Small intestine (tissue), 16 donors: Measurements from ENCODE around the gene MC5R. TPM values are rescaled to one million over a fixed set of nuclear protein-coding genes. Genes with fewer than 3 reads are reported as not detected.
A peak's percentile ranks its signal among the peaks of the same experiment; 100 is the strongest.

ENCODE experiments used
- DNase-seq, 2 donors: peaks; one replicate each; pipeline versions ENCODE4 v3.0.0 to v3.0.0-alpha.2; 2013
- FAIRE-seq: peaks from 2 replicates; lab custom pipeline; 2012; peaks lifted over from hg19 to GRCh38; lab: Jason Lieb, UNC
- H3K27ac ChIP-seq, 3 donors: one replicate each; pipeline ENCODE4 v1.5.1; 2013; ENCODE audit warnings: low read length in 2 of 3, mild to moderate bottlenecking in 2 of 3, control low read depth in 1 of 3, inconsistent platforms in 1 of 3, low read depth in 1 of 3, moderate library complexity in 1 of 3
- H3K27me3 ChIP-seq, 3 donors: one replicate each; pipeline ENCODE4 v1.6.1; 2013; ENCODE audit warnings: low read length in 3 of 3, inconsistent platforms in 1 of 3; ENCODE audit not compliant: control insufficient read depth in 3 of 3, insufficient read depth in 3 of 3
- H3K36me3 ChIP-seq, 3 donors: one replicate each; pipeline ENCODE4 v1.6.1; 2013; ENCODE audit warnings: low read length in 3 of 3, inconsistent platforms in 1 of 3, low read depth in 1 of 3, mild to moderate bottlenecking in 1 of 3, moderate library complexity in 1 of 3; ENCODE audit not compliant: control insufficient read depth in 3 of 3, insufficient read depth in 2 of 3
- H3K4me1 ChIP-seq, 3 donors: one replicate each; pipeline ENCODE4 v1.6.1; 2013; ENCODE audit warnings: low read length in 2 of 3, inconsistent platforms in 1 of 3, low read depth in 1 of 3, mild to moderate bottlenecking in 1 of 3, moderate library complexity in 1 of 3; ENCODE audit not compliant: control insufficient read depth in 3 of 3, insufficient read depth in 2 of 3
- H3K4me3 ChIP-seq, 3 donors: one replicate each; pipeline ENCODE4 v1.5.1; 2013; ENCODE audit warnings: low read length in 3 of 3, control low read depth in 1 of 3, inconsistent platforms in 1 of 3, low read depth in 1 of 3, mild to moderate bottlenecking in 1 of 3, moderate library complexity in 1 of 3
- H3K9me3 ChIP-seq, 2 donors: one replicate each; pipeline ENCODE4 v1.6.1; 2013; ENCODE audit warnings: low read depth in 1 of 2, low read length in 1 of 2; ENCODE audit not compliant: control insufficient read depth in 2 of 2, insufficient read depth in 1 of 2
- WGBS, 3 donors: extraction: QIAGEN DNeasy Blood & Tissue Kit; methylation state at CpG; one replicate each; pipeline ENCODE4 v1.1.7; 2013; 5-methylcytosine and 5-hydroxymethylcytosine counted together
- long read RNA-seq, 10 donors: transcript quantifications; one replicate each; lab custom pipeline, GENCODE V29; 2026
- polyA plus RNA-seq, 4 donors: library from polyadenylated mRNA; stranded (reverse) in 3 of 4; unstranded in 1 of 4; fragments of 200-250 nt in 3 of 4; fragments of 120-200 nt in 1 of 4; gene quantifications; one replicate each; pipeline versions ENCODE4 v1.2.1 to v1.2.3, GENCODE V29; 2013
- donor health status: healthy with polysubstance abuse.
- donor health status: control.
- donor health status: control.
- donor health status: Bipolar disorder and iron deficiency.
- donor health status: healthy.

Gene MC5R
- 1 to 10 TPM in 1 of 4 donors, not detected in 3; 5.0 TPM for polyA plus RNA-seq
- long read RNA-seq, donor 1, result 0 reads
- long read RNA-seq, donor 2, result 0 reads
- long read RNA-seq, donor 3, partial matches to known transcripts, result 0 of 1 reads
- long read RNA-seq, donor 3, other reads (novel, unspliced or antisense), result 0 of 1 reads
- long read RNA-seq, donor 4, result 0 reads
- long read RNA-seq, donor 5, partial matches to known transcripts, result 0 of 1 reads
- long read RNA-seq, donor 5, other reads (novel, unspliced or antisense), result 0 of 1 reads
- long read RNA-seq, donor 6, result 0 reads
- long read RNA-seq, donor 7, result 0 reads
- long read RNA-seq, donor 8, result 0 reads
- long read RNA-seq, donor 9, result 0 reads
- long read RNA-seq, donor 10, result 0 reads

DNA sequence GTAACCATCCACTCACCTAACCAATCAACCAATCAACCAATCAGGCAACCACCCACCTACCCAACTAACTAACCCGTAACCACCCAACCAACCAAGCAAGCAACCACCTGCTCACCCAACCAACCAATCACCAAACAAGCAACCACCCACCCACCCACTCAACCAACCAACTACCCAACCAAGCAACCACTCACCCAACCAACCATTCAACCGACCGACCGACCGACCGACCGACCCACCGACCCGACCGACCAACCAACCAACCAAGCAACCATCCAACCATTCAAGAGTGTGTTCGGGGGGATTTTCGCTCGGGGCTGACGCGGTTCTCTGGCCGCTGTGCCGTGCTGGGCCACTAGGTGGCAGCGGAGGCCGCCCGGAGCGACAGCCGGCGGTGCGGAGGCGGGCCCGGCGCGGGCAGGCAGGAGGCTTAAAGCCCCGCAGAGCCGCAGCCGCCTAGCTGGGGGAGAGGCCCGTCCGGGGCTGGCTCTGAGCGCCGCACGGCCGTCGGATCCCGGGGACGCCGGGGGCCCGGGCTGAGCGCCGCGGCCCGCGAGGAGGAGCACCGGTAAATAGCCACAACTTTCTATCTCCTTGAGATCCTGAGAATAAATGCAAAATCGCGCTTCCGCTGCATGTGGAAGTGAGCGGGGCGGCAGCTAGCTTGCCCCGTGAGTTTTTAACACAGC, at the start of gene MC5R:
MC5R (plus strand) TSS at position 443 of the 689 bp plus-strand sequence. CDS start 1,617 bp downstream, outside the sequence.
- Histone ChIP-seq H3K4me3 (peak within 1 kb of the TSS in 1 of 3 donors; percentile 42), H3K9me3 (no peaks in the 10 kb centered on the region), H3K36me3 (no peaks in the 10 kb centered on the region), H3K4me1 (peaks cover 0 to 3% (median 0%) of the 10 kb centered on the region in 3 donors), H3K27me3 (peaks cover 0 to 6% (median 2%) of the 10 kb centered on the region in 3 donors), H3K27ac (no peak within 1 kb of the TSS)
- DNase-seq (peak; percentile 51 to 75), FAIRE-seq (no peak)
- WGBS, 3 donors, result 3 to 4% (median 3%) methylated on average over 43 to 54 of the region's 54 CpGs

GRCh38 chr18:13775058-13775457, 48.9 kb upstream of the MC5R start:
- no peaks in the 10 kb centered on the region for H3K27me3 ChIP-seq
- H3K9me3 ChIP-seq, result no peaks in the 10 kb centered on the region
- FAIRE-seq (no peak), DNase-seq (no peak)
- H3K4me3 ChIP-seq, result no peak overlapping the region
- no peak overlapping the region for H3K27ac ChIP-seq
- 64 to 84% (median 77%) methylated on average over 3 of the region's 3 CpGs for WGBS, 3 donors
- H3K4me1 ChIP-seq, result no peaks in the 10 kb centered on the region
- H3K36me3 ChIP-seq, result no peaks in the 10 kb centered on the region

GRCh38 chr18:13791181-13791580, 32.8 kb upstream of the MC5R start:
- no peak for FAIRE-seq
- WGBS, 3 donors, result 68 to 79% (median 78%) methylated on average over 7 of the region's 7 CpGs
- peak in 1 of 2 donors; percentile 23 for DNase-seq

GRCh38 chr18:13793819-13794218, 30.1 kb upstream of the MC5R start:
- no peaks in the 10 kb centered on the region for H3K4me1 ChIP-seq
- H3K9me3 ChIP-seq, result no peaks in the 10 kb centered on the region
- H3K36me3 ChIP-seq, result no peaks in the 10 kb centered on the region
- no peak overlapping the region for H3K27ac ChIP-seq
- DNase-seq (no peak), FAIRE-seq (no peak)
- no peak overlapping the region for H3K4me3 ChIP-seq
- WGBS, 3 donors, result 41 to 70% (median 63%) methylated on average over 7 of the region's 7 CpGs
- peaks cover 0 to 2% (median 0%) of the 10 kb centered on the region in 3 donors for H3K27me3 ChIP-seq

More at GRCh38 chr18:13791181-13791580, 32.8 kb upstream of the MC5R start:
- Histone ChIP-seq H3K4me1 (no peaks in the 10 kb centered on the region), H3K27ac (no peak overlapping the region), H3K27me3 (no peaks in the 10 kb centered on the region), H3K36me3 (no peaks in the 10 kb centered on the region), H3K4me3 (no peak overlapping the region), H3K9me3 (no peaks in the 10 kb centered on the region)

- no peak for FAIRE-seq
Measured at GRCh38 chr18:13796515-13796914, 27.4 kb upstream of the MC5R start.

DNA sequence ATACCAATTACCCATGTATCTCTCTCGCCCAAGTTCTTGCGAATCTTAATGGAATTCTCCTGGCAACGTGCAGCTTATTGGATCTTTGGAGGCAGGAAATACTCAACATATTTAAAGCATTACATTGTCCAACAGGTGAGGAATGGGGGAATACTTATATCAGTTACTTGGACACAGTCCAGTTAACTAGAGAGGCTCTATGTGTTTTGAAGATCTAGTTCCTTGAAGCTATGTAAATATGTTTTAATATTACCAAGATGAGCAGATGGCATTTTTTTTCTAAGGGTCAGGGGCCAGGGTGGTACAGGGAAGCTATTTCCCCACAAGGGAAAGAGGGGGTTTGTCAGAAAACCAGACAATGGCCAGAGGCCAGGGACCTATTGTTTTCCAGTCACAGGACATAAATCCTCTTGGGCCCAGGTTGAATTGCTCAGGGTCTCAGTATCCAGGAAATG, 26.8 kb upstream of the MC5R start:
- Histone ChIP-seq H3K36me3 (no peaks in the 10 kb centered on the region), H3K9me3 (no peaks in the 10 kb centered on the region), H3K4me1 (peaks cover 0 to 4% (median 0%) of the 10 kb centered on the region in 3 donors), H3K4me3 (no peak overlapping the region), H3K27ac (no peak overlapping the region), H3K27me3 (peaks cover 0 to 6% (median 3%) of the 10 kb centered on the region in 3 donors)
- WGBS, 3 donors, result 56 to 67% (median 57%) methylated on average over 3 of the region's 3 CpGs
- no peak for DNase-seq
- FAIRE-seq, result no peak

More at GRCh38 chr18:13796515-13796914, 27.4 kb upstream of the MC5R start:
- Histone ChIP-seq H3K27ac (no peak overlapping the region), H3K9me3 (no peaks in the 10 kb centered on the region), H3K36me3 (no peaks in the 10 kb centered on the region), H3K27me3 (peaks cover 0 to 6% (median 3%) of the 10 kb centered on the region in 3 donors), H3K4me1 (peaks cover 0 to 4% (median 0%) of the 10 kb centered on the region in 3 donors), H3K4me3 (no peak overlapping the region)
- WGBS, 3 donors, result 80 to 86% (median 81%) methylated on average over 14 of the region's 14 CpGs
- DNase-seq, result no peak

DNA sequence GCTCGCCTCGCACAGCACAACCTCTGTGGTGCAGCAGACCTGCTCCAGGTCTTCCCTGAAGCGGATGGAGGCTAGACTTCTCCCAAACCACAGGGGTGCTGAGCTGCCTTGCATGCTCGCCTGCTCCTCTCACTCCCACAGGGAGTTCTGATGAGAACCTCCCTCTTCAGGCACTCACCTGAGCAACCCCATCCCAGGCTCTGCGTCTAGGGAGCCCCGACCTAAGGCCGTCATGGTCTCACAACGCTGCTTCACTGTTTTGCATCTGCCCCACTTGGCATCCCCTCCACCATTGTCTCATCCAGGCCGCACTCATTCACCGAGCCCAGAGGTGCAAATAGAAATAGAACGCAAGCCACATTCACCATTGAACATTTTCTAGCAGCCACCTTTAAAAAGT, 24.6 kb upstream of the MC5R start:
- no peak for DNase-seq
- no peak overlapping the region for H3K27ac ChIP-seq
- H3K27me3 ChIP-seq, result peaks cover 0 to 10% (median 3%) of the 10 kb centered on the region in 3 donors
- no peak for FAIRE-seq
- H3K4me3 ChIP-seq, result no peak overlapping the region
- 90 to 98% (median 93%) methylated on average over 11 of the region's 11 CpGs for WGBS, 3 donors
- H3K36me3 ChIP-seq, result no peaks in the 10 kb centered on the region
- H3K4me1 ChIP-seq, result peaks cover 0 to 4% (median 0%) of the 10 kb centered on the region in 3 donors
- H3K9me3 ChIP-seq, result no peaks in the 10 kb centered on the region

DNA sequence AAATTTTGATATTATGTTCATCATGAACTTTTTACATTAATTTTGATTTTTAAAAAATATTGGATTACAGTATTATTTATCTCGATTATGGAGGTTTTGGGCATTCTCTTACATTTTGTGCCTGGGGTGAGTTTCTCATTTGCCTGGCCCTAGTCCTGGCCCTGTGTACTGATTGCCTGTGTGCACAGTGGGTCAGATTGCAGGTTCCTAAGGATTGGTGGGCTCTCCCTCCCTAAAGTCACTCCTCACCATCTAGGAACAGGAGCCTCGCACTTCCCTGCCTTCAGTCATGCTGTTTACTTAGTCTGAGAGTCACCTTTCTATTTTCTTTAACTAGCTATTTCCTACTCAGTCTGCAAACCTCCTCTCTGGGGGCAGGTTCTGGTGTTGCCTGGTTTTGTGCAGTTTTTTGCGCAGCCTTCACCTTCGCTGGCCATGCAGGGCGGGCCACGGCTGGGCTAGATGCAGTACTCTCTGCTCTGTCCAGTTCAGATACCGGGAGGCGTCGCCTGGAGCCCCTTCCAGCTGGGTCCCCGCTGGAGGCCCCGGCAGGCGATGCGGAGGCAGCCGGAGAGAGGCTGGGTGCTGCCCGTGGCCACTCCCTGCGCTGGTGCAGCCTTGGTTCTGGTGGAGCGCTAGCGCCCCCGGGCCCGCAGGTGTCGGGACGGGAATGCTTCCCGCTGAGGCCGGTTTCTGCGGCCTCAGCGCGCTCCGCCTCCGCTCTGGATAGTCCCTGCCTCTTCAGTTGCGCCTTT, 23.3 kb upstream of the MC5R start:
- H3K4me1 ChIP-seq, result peaks cover 0 to 4% (median 0%) of the 10 kb centered on the region in 3 donors
- H3K4me3 ChIP-seq, result peak overlapping the region in 2 of 3 donors; percentile 27 to 31
- no peaks in the 10 kb centered on the region for H3K9me3 ChIP-seq
- DNase-seq, result peak; percentile 80 to 84
- no peak for FAIRE-seq
- WGBS, 3 donors, result 11 to 14% (median 11%) methylated on average over 28 to 30 of the region's 30 CpGs
- no peaks in the 10 kb centered on the region for H3K36me3 ChIP-seq
- peaks cover 0 to 10% (median 3%) of the 10 kb centered on the region in 3 donors for H3K27me3 ChIP-seq
- no peak overlapping the region for H3K27ac ChIP-seq
